GM18520 (cell line): Measurements from ENCODE around the gene PTPN1.

Experiments
- ATAC-seq: cut with Tn5 transposase; IDR thresholded peaks from one replicate; pipeline ENCODE4 v1.9.1; 2021; ENCODE audit not compliant: unreplicated experiment

The PTPN1 gene

DNA sequence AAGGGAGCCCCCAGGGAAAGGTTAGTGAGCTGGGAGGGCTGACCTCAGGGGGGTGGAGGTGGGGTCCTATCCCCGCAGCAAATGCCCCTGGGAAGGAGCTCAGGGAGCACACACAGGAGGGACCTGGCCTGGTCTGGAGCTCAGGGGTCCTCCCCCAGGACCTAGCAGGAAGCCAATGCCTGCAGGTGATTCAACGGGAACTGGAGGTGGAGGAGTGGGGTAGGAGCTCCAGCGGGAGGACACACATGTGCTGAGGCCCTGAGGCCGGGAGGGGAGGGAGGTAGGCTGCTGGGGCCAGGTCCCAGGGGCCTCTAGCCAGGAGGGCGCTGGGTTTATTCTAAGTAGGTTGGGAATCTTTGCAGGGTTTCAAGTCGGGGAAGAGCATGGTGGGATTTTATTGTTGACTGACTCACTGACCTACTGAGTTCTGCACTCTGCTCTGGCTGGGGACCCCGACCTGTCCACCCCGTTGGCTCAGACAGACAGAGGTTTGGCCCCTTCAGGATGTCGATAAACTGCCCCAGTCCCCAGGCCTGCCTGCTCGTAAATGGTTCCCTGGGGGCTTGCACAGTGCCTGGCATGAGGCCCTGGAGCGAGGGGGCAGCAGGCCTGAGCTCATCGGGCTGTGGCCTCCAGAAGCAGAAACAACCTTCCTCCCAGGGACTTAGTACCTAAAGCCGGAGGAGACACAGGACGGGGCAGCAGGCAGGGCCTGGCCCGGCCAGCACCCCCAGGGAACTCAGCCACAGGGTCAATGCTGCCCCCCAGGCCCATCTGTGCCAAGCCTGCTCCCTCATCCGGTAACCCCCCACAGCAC lies 118.9 kb downstream of the PTPN1 start:
- ATAC-seq: no peak

DNA sequence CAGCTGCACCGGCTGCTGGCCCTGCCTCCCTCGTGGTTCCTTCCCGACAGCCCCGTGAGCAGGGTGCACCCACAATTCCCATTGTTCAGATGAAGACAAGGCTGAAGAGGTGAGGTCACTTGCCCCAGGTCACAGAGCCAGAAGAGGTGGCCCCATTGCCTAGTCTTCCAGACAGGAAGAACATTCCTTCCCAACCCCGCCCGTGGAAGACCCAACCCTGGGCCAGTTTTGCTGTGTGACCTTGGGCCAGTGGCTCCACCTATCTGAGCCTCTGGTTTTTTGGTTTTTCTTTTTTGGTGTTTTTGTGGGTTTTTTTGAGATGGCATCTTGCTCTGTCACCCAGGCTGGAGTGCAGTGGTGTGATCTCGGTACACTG lies 119.5 kb downstream of the PTPN1 start:
- no peak for ATAC-seq

DNA sequence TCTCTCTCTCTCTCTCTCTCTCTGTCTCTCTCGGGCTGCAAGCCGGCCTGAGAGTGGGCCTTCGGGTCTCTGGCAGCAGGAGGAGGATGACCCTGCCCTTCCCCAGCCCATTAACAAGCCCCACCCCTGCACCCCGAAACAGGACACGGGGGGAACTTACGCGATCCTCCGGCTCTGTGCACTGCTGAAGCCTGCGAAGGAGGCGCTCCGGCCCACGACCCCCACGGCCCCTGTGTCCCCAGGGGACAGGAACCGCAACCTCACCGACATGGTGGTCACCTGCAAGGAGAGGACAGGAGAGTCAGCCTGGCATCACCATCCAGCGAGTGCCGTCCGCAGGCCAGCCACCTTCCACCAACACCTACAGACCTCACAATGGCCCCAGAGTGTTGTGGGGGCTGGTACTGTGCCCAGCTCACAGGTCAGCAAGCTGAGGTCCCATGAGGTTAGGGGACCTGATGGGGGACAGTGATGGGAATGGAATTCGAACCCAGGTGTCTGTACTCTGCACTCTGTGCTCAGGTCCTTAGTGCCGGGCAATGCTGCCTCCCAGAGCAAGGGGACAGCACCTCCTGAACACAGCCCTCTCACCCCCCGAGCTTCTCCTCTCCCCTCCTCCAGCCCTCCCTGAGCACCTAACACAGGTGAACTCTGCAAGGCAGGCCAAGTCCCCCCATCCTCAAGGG lies 120.5 kb downstream of the PTPN1 start:
- no peak for ATAC-seq

DNA sequence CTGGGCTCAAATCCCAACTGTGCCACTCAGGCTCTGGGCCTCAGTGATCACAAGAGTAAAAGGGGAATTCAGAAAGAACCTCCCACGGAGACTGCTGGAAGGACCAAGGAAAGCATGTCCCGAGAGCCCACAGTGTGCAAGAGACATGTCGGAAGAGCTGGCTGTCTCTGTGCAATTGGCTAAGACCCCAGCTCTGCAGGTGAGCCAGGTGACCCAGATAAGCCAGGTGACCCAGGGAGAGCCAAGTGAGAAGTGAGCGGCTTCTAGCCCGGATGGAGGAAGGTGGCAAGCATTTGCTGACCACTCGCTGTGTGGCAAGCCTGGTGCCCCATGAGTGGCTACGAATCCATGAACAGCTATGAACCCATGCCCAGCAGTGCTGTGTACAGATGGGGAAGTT lies 122.1 kb downstream of the PTPN1 start:
- ATAC-seq: no peak

DNA sequence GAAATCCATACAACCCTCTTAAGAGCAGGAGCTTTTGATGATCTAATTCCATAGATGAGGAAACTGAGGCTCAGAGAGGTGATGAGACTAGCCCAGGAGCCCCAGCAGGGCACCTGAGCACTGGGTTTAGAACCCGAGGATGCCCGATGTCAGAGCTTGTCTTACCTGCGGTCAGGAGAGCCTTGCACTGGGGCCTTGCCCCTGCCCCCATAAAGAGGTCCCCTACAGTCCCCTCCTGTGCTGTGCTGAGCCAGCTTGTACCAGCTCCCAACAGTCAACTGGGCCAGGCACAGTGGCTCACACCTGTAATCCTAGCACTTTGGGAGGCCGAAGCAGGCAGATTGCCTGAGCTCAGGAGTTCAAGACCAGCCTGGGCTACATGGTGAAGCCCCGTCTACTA lies 122.5 kb downstream of the PTPN1 start:
- ATAC-seq: no peak

DNA sequence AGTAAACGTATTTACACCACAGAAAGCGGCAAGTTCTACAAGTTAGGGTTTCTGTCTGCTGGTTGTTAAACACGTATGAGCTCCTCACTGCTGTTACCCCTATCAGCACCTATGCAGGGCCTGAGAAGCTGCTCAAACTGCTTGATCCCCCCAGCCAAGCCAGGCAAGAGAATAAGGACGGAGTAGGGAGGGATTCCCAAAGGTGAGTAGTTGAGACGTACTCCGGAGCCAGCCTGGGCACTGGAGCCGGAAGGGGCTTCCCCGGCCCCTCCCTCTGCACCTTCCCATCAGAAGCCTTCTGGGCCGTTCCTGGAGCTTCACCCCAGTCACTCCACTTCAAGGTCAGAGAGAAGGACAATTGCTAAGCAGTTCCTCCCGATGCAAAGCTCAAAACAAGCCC lies 123.2 kb downstream of the PTPN1 start:
- no peak for ATAC-seq

DNA sequence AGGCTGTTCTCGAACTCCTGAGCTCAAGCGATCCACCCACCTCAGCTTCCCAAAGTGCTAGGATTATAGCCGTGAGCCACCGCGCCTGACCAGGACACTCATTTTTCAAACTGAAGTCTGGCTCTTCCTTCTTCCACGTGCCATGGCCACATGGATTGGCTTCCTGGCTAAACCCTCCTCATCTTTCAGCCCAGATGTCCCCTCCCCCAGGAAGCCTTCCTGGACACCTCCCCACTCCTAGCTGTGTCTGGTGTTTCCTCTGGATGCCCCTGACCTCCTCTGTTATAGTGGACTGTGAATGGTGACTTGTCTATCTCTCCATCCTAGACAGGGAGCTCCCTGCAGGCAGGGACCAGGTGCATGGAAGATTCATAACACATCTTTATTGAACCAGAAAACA lies 124.0 kb downstream of the PTPN1 start:
- ATAC-seq: no peak
